Peyer's patch (tissue), 4 donors: ENCODE data around the gene STK17A. TPM values are rescaled to one million over a fixed set of nuclear protein-coding genes. Genes with fewer than 3 reads are reported as not detected.

Experiments
- DNase-seq, 3 donors: peaks; one replicate each; pipeline ENCODE4 v3.0.0-alpha.2; 2017 to 2019
- H3K27ac ChIP-seq, 4 donors: fragments of 200-600 bp; sonication (generic); one replicate each; pipeline ENCODE4 v1.5.1; 2016 to 2019
- H3K27me3 ChIP-seq, 2 donors: fragments of 200-600 bp; sonication (generic); one replicate each; pipeline ENCODE4 v1.5.1; 2019
- H3K36me3 ChIP-seq, 3 donors: fragments of 200-600 bp; sonication (generic); one replicate each; pipeline ENCODE4 v1.5.1; 2016 to 2019
- H3K4me1 ChIP-seq, 4 donors: fragments of 200-600 bp; sonication (generic); one replicate each; pipeline ENCODE4 v1.5.1; 2016 to 2019
- H3K4me3 ChIP-seq, 4 donors: fragments of 200-600 bp; sonication (generic); 1 replicate in 3 of 4; 2 replicates in 1 of 4; pipeline ENCODE4 v1.5.1; 2016 to 2019; ENCODE audit warnings: mild to moderate bottlenecking in 1 of 4
- H3K9me3 ChIP-seq, 4 donors: fragments of 200-600 bp; sonication (generic); one replicate each; pipeline ENCODE4 v1.5.1; 2016 to 2019; ENCODE audit warnings: mild to moderate bottlenecking in 1 of 4
- CTCF ChIP-seq, 6 experiments: fragments of 450-650 bp in 4 of 6; fragments of 200-600 bp in 2 of 6; sonication (generic) in 1 of 6; IDR thresholded peaks; one replicate each; pipeline ENCODE4 v1.5.1; 2017 to 2019; ENCODE audit warnings: antibody characterized with exemption in 6 of 6, mild to moderate bottlenecking in 3 of 6, moderate library complexity in 1 of 6
- POLR2A ChIP-seq, 2 donors: fragments of 450-650 bp; IDR thresholded peaks; one replicate each; pipeline ENCODE4 v1.5.1; 2017; ENCODE audit warnings: antibody characterized with exemption in 2 of 2, mild to moderate bottlenecking in 2 of 2, moderate library complexity in 2 of 2
- total RNA-seq, 4 donors: library from RNA; depleted of rRNA; stranded (reverse); fragments of >200 nt; gene quantifications; one replicate each; pipeline ENCODE4 v1.1.0, GENCODE V29; 2016

Gene STK17A
- total RNA-seq, 4 donors from 2014 or later: 16.0 to 66.8 (median 17.7) TPM

- Histone ChIP-seq H3K27ac (no peak overlapping the region), H3K9me3 (no peaks in the 10 kb centered on the region), H3K27me3 (no peaks in the 10 kb centered on the region), H3K36me3 (no peaks in the 10 kb centered on the region), H3K4me1 (no peaks in the 10 kb centered on the region), H3K4me3 (no peak overlapping the region)
- no peak for DNase-seq
- TF ChIP-seq POLR2A (IDR thresholded peaks at IDR 0.05) (no peak), CTCF (IDR thresholded peaks at IDR 0.05) (no peak)
Observed at GRCh38 chr7:43536773-43537172, 46.1 kb upstream of the STK17A start.

- Histone ChIP-seq H3K9me3 (no peaks in the 10 kb centered on the region), H3K4me1 (no peaks in the 10 kb centered on the region), H3K27me3 (no peaks in the 10 kb centered on the region), H3K27ac (no peak overlapping the region), H3K4me3 (no peak overlapping the region), H3K36me3 (no peaks in the 10 kb centered on the region)
- no peak for DNase-seq
- no peak for TF ChIP-seq POLR2A (IDR thresholded peaks at IDR 0.05)
- no peak for TF ChIP-seq CTCF (IDR thresholded peaks at IDR 0.05)
Observed at GRCh38 chr7:43537765-43538403, 45.0 kb upstream of the STK17A start.

GRCh38 chr7:43538404-43538771, 44.5 kb upstream of the STK17A start:
- H3K4me3 ChIP-seq: no peak overlapping the region
- H3K4me1 ChIP-seq: no peaks in the 10 kb centered on the region
- H3K36me3 ChIP-seq: no peaks in the 10 kb centered on the region
- no peak for DNase-seq
- H3K27me3 ChIP-seq: no peaks in the 10 kb centered on the region
- H3K9me3 ChIP-seq: no peaks in the 10 kb centered on the region
- TF ChIP-seq POLR2A (IDR thresholded peaks at IDR 0.05) (no peak), CTCF (IDR thresholded peaks at IDR 0.05) (no peak)
- no peak overlapping the region for H3K27ac ChIP-seq

GRCh38 chr7:43540471-43540870, 42.4 kb upstream of the STK17A start:
- no peaks in the 10 kb centered on the region for H3K9me3 ChIP-seq
- TF ChIP-seq POLR2A (IDR thresholded peaks at IDR 0.05): no peak
- TF ChIP-seq CTCF (IDR thresholded peaks at IDR 0.05): no peak
- H3K27ac ChIP-seq: no peak overlapping the region
- no peak for DNase-seq
- no peaks in the 10 kb centered on the region for H3K36me3 ChIP-seq
- no peak overlapping the region for H3K4me3 ChIP-seq
- no peaks in the 10 kb centered on the region for H3K4me1 ChIP-seq
- H3K27me3 ChIP-seq: no peaks in the 10 kb centered on the region

- Histone ChIP-seq H3K4me1 (no peaks in the 10 kb centered on the region), H3K36me3 (no peaks in the 10 kb centered on the region), H3K27me3 (no peaks in the 10 kb centered on the region), H3K9me3 (no peaks in the 10 kb centered on the region), H3K27ac (no peak overlapping the region), H3K4me3 (no peak overlapping the region)
- TF ChIP-seq POLR2A (IDR thresholded peaks at IDR 0.05) (no peak), CTCF (IDR thresholded peaks at IDR 0.05) (no peak)
- no peak for DNase-seq
Observed at GRCh38 chr7:43542716-43543115, 40.2 kb upstream of the STK17A start.

- no peaks in the 10 kb centered on the region for H3K36me3 ChIP-seq
- H3K4me3 ChIP-seq: no peak overlapping the region
- TF ChIP-seq CTCF (IDR thresholded peaks at IDR 0.05) (no peak), POLR2A (IDR thresholded peaks at IDR 0.05) (no peak)
- no peak for DNase-seq
- no peaks in the 10 kb centered on the region for H3K27me3 ChIP-seq
- H3K9me3 ChIP-seq: no peaks in the 10 kb centered on the region
- no peaks in the 10 kb centered on the region for H3K4me1 ChIP-seq
- H3K27ac ChIP-seq: no peak overlapping the region
Observed at GRCh38 chr7:43546231-43546630, 36.7 kb upstream of the STK17A start.
